ENCODE results near the gene SUMO4. TPM values are rescaled to one million over a fixed set of nuclear protein-coding genes. Genes with fewer than 3 reads are reported as not detected.

Gene SUMO4
- total and polyA plus RNA-seq, 10 of the 15 experiments (the other 5 are each of a cell fraction or from before 2014, with no cell fraction given) = 0.07 to 5.3 (median 1.0) TPM; not detected in 1

DNA sequence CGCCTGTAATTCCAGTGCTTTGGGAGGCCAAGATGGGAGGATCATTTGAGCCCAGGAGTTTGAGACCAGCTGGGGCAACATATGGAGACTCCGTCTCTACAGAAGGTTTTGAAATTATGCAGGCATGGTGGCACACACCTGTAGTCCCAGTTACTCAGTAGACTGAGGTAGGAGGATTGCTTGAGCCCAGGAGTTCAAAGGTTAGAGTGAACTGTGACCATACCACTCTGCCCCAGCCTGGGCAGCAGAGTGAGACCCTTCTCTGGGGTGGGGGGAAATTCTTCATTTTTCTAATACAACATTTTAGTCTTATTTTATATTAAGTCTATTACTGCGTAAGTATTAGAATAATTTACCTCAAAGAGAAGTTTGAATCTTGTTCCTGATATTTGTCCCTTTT, 20.1 kb upstream of the SUMO4 start:
- no peak overlapping the region for H3K27ac ChIP-seq (ENCODE audit: control insufficient read depth, insufficient read depth)
- BruUV-seq (replicated peaks) = no TSS peak
- H3K9ac ChIP-seq (ENCODE audit: control insufficient read depth, insufficient read depth, low read length) = no peak overlapping the region
- no peaks in the 10 kb centered on the region; the same call in 1 of the 2 replicates for H3K4me1 ChIP-seq (ENCODE audit: control insufficient read depth, insufficient read depth, low read length)
- in situ Hi-C loops (cut with MboI) (no loop called here), intact Hi-C loops (cut with micrococcal nuclease; ENCODE audit: unreplicated experiment) (no loop called here)
- H4K20me1 ChIP-seq (ENCODE audit: control insufficient read depth, insufficient read depth) = no peaks in the 10 kb centered on the region
- WGBS (ENCODE audit: insufficient coverage, insufficient replicate concordance, low lambda C conversion rate, missing lambda C conversion rate) = 84% methylated on average over 3 of the region's 3 CpGs
- CTCF ChIA-PET = no interaction called here
- H2AFZ ChIP-seq (ENCODE audit: control insufficient read depth, low read depth, low read length) = no peak overlapping the region
- H3K36me3 ChIP-seq (ENCODE audit: control insufficient read depth in 2 of 2, insufficient read depth in 2 of 2, low read length in 1 of 2) = peaks cover 13 to 22% of the 10 kb centered on the region in 2 experiments
- no peak for DNase-seq (ENCODE audit: low read depth, low spot score)
- RAD21 ChIA-PET (ENCODE audit: unreplicated experiment) = no interaction called here
- no peak overlapping the region for H3K4me3 ChIP-seq
- no peak for FAIRE-seq
- H3K27me3 ChIP-seq (replicated peaks in 1 of 2; ENCODE audit: control insufficient read depth in 2 of 2, insufficient read depth in 2 of 2, low read length in 1 of 2) = no peaks in the 10 kb centered on the region
- TF ChIP-seq, protein P1, sequence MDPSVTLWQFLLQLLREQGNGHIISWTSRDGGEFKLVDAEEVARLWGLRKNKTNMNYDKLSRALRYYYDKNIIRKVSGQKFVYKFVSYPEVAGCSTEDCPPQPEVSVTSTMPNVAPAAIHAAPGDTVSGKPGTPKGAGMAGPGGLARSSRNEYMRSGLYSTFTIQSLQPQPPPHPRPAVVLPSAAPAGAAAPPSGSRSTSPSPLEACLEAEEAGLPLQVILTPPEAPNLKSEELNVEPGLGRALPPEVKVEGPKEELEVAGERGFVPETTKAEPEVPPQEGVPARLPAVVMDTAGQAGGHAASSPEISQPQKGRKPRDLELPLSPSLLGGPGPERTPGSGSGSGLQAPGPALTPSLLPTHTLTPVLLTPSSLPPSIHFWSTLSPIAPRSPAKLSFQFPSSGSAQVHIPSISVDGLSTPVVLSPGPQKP (IDR thresholded peaks at IDR 0.05; ENCODE audit: low read depth, low read length) = no peak
- TF ChIP-seq, protein P2, sequence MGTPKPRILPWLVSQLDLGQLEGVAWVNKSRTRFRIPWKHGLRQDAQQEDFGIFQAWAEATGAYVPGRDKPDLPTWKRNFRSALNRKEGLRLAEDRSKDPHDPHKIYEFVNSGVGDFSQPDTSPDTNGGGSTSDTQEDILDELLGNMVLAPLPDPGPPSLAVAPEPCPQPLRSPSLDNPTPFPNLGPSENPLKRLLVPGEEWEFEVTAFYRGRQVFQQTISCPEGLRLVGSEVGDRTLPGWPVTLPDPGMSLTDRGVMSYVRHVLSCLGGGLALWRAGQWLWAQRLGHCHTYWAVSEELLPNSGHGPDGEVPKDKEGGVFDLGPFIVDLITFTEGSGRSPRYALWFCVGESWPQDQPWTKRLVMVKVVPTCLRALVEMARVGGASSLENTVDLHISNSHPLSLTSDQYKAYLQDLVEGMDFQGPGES (IDR thresholded peaks at IDR 0.05) = no peak
- no peak for TF ChIP-seq WRNIP1 (IDR thresholded peaks at IDR 0.05; ENCODE audit: borderline replicate concordance, low read depth, low read length)
- TF ChIP-seq CBFB (IDR thresholded peaks at IDR 0.05; ENCODE audit: low read depth) = no peak
- TF ChIP-seq RB1 (IDR thresholded peaks at IDR 0.05; ENCODE audit: borderline replicate concordance) = no peak
- H3K9me3 ChIP-seq (replicated peaks; ENCODE audit: control insufficient read depth, insufficient read depth, low read length) = no peaks in the 10 kb centered on the region; the same call in 1 of the 3 replicates
- H3K4me2 ChIP-seq (ENCODE audit: control insufficient read depth, insufficient read depth) = no peak overlapping the region
- SMC1A ChIA-PET (ENCODE audit: uncharacterized antibody, unreplicated experiment) = no interaction called here
- no peak for ATAC-seq
- POLR2A ChIA-PET = no interaction called here
- H3K79me2 ChIP-seq (ENCODE audit: control insufficient read depth, insufficient read depth, low read length) = peaks cover 6% of the 10 kb centered on the region

DNA sequence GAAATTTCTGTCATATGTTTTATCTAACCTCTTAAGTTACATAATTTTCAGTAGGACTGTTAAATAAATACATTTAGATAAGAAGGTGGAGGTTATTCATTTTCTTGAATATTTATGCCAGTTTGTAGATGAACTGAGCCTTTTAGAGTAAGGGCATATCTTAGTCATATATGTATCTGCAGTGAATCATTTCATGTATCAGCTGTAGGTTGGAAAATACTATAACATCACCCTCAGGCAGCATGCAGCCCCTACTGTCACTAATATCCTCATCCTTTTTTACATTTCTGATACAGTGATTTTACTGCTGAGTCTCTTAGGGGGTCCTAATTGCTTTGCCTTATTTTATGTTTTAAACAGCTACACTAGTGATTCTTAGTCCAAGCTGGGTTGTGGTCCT, 19.5 kb upstream of the SUMO4 start:
- intact Hi-C loops (cut with micrococcal nuclease; ENCODE audit: unreplicated experiment) = no loop called here
- no peak overlapping the region for H3K27ac ChIP-seq (ENCODE audit: control insufficient read depth, insufficient read depth)

More for the DNA sequence above, 19.5 kb upstream of the SUMO4 start:
- ChIA-PET POLR2A (no interaction called here), RAD21 (ENCODE audit: unreplicated experiment) (interaction anchor here (1.5 kb wide), 1 partner anchor 12 kb away, joined by 4 read pairs; no protein-coding TSS in a partner anchor), SMC1A (ENCODE audit: uncharacterized antibody, unreplicated experiment) (interaction anchor here (0.6 to 1.4 kb wide), 3 partner anchors 12 to 54 kb away, joined by 3 read pairs; no protein-coding TSS in a partner anchor), CTCF (interaction anchor here (1.3 kb wide), 1 partner anchor 8 kb away, joined by 3 read pairs; no protein-coding TSS in a partner anchor)
- peaks cover 13 to 22% of the 10 kb centered on the region in 2 experiments for H3K36me3 ChIP-seq (ENCODE audit: control insufficient read depth in 2 of 2, insufficient read depth in 2 of 2, low read length in 1 of 2)
- H2AFZ ChIP-seq (ENCODE audit: control insufficient read depth, low read depth, low read length) = no peak overlapping the region
- in situ Hi-C loops (cut with MboI) = no loop called here
- ATAC-seq (peak; percentile 35; the same call in 1 of the 3 replicates), FAIRE-seq (no peak), DNase-seq (ENCODE audit: low read depth, low spot score) (no peak)
- no peaks in the 10 kb centered on the region for H3K27me3 ChIP-seq (replicated peaks in 1 of 2; ENCODE audit: control insufficient read depth in 2 of 2, insufficient read depth in 2 of 2, low read length in 1 of 2)
- H3K4me3 ChIP-seq = no peak overlapping the region
- no TSS peak for BruUV-seq (replicated peaks)
- H3K4me1 ChIP-seq (ENCODE audit: control insufficient read depth, insufficient read depth, low read length) = no peaks in the 10 kb centered on the region; the same call in 1 of the 2 replicates
- H3K9ac ChIP-seq (ENCODE audit: control insufficient read depth, insufficient read depth, low read length) = no peak overlapping the region
- H3K79me2 ChIP-seq (ENCODE audit: control insufficient read depth, insufficient read depth, low read length) = peaks cover 6% of the 10 kb centered on the region
- no peak overlapping the region for H3K4me2 ChIP-seq (ENCODE audit: control insufficient read depth, insufficient read depth)
- H3K9me3 ChIP-seq (replicated peaks; ENCODE audit: control insufficient read depth, insufficient read depth, low read length) = peaks cover 2% of the 10 kb centered on the region; the same call in 2 of the 3 replicates
- no peaks in the 10 kb centered on the region for H4K20me1 ChIP-seq (ENCODE audit: control insufficient read depth, insufficient read depth)
- TF ChIP-seq FOS (IDR thresholded peaks at IDR 0.05; ENCODE audit: borderline replicate concordance, extremely low read depth, insufficient read length) (no peak), JUNB (IDR thresholded peaks at IDR 0.05) (peak; percentile 67), SMC3 (IDR thresholded peaks at IDR 0.05; ENCODE audit: borderline replicate concordance, low read length) (no peak), EGR1 (IDR thresholded peaks at IDR 0.05; ENCODE audit: borderline replicate concordance in 1 of 2, low read depth in 2 of 2, low read length in 2 of 2) (no peak)
